Common myeloid progenitor, CD34-positive (primary cell): Measurements from ENCODE around the gene MYLK4.

Experiments used
- CTCF ChIA-PET: fragments of 350-600 bp; sonication (Branson Sonifier 250); formaldehyde crosslinking; loops from one replicate; lab custom pipeline; 2021; ENCODE audit warnings: antibody characterized with exemption; lab: Charles Lee
- POLR2A ChIA-PET: fragments of 350-600 bp; sonication (Branson Sonifier 250); formaldehyde crosslinking; loops from one replicate; lab custom pipeline; 2021; ENCODE audit warnings: antibody characterized with exemption; lab: Charles Lee
- DNase-seq, 3 donors: peaks; one replicate each; pipeline versions ENCODE4 v3.0.0 to v3.0.0-alpha.2; 2013
- H3K27ac ChIP-seq, 2 experiments: 1 replicate in 1 of 2; 2 replicates in 1 of 2; pipeline ENCODE4 v1.7.0; 2013; ENCODE audit warnings: inconsistent platforms in 2 of 2, low read length in 2 of 2, mild to moderate bottlenecking in 2 of 2, low read depth in 1 of 2, moderate library complexity in 1 of 2; ENCODE audit not compliant: severe bottlenecking in 2 of 2, insufficient read depth in 1 of 2, poor library complexity in 1 of 2
- H3K27me3 ChIP-seq, 5 experiments: replicated peaks in 2 of 5; 1 replicate in 3 of 5; 2 replicates in 2 of 5; pipeline versions ENCODE4 v1.6.1 to v1.7.0; 2013; ENCODE audit warnings: low read length in 4 of 5, mild to moderate bottlenecking in 2 of 5, moderate library complexity in 2 of 5, inconsistent platforms in 1 of 5; ENCODE audit not compliant: insufficient read depth in 5 of 5, control insufficient read depth in 4 of 5
- H3K36me3 ChIP-seq, 4 experiments: 1 replicate in 2 of 4; 2 replicates in 2 of 4; pipeline versions ENCODE4 v1.6.1 to v1.7.0; 2013; ENCODE audit warnings: low read length in 3 of 4, control low read depth in 1 of 4, mild to moderate bottlenecking in 1 of 4; ENCODE audit not compliant: control insufficient read depth in 4 of 4, insufficient read depth in 4 of 4
- H3K4me1 ChIP-seq, 4 experiments: 1 replicate in 3 of 4; 2 replicates in 1 of 4; pipeline versions ENCODE4 v1.6.1 to v1.7.1; 2013; ENCODE audit warnings: low read length in 3 of 4, mild to moderate bottlenecking in 3 of 4, control low read depth in 1 of 4, inconsistent platforms in 1 of 4, moderate library complexity in 1 of 4; ENCODE audit not compliant: control insufficient read depth in 4 of 4, insufficient read depth in 4 of 4; ENCODE audit errors: control extremely low read depth in 1 of 4
- H3K4me3 ChIP-seq, 7 experiments: 1 replicate in 4 of 7; 2 replicates in 3 of 7; pipeline versions ENCODE4 v1.5.1 to v1.7.0; 2013; ENCODE audit warnings: mild to moderate bottlenecking in 7 of 7, low read length in 6 of 7, moderate library complexity in 6 of 7, inconsistent platforms in 2 of 7, low read depth in 2 of 7, control low read depth in 1 of 7; ENCODE audit not compliant: insufficient read depth in 4 of 7, control insufficient read depth in 1 of 7; ENCODE audit errors: extremely low read depth in 1 of 7
- H3K9me3 ChIP-seq, 5 experiments: 1 replicate in 4 of 5; 2 replicates in 1 of 5; pipeline versions ENCODE4 v1.6.1 to v1.7.1; 2013; ENCODE audit warnings: low read length in 4 of 5, mild to moderate bottlenecking in 2 of 5, inconsistent platforms in 1 of 5, low read depth in 1 of 5, moderate library complexity in 1 of 5; ENCODE audit not compliant: control insufficient read depth in 4 of 5, insufficient read depth in 2 of 5; ENCODE audit errors: control extremely low read depth in 1 of 5
- WGBS: methylation state at CpG from one replicate; pipeline ENCODE4 v1.1.5; 2013; ENCODE audit not compliant: insufficient coverage; 5-methylcytosine and 5-hydroxymethylcytosine counted together

Gene MYLK4

DNA sequence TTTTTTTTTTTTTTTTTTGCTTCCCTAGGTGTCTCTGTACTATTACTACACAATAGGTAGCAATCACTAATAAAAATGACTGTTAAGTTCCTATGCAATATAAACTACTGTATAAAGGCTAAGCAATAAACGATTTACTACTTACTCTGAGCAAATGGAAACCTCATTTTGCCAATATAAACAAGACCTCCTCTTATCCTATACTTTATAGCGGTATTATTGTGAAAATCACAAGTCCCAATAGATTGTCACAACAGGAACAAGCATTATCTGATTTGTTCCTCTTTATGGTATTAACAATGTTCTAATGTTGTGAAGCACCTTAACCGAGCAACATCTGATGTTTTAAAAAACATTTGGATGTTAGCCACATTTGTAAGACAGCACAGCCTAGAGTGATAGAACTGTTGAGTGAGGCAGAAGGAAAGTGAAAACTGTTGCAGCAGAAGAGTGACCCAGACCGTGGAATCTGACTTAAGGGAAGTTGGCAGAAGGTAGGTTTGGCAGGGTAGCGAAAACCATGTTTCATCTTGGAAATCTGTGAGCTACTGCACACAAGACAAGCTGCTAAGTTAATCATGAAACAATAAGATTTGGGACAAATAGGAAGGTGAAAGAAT lies 94.2 kb downstream of the MYLK4 start:
- ChIA-PET CTCF (no interaction called here), POLR2A (no interaction called here)
- 88% methylated on average over 3 of the region's 5 CpGs for WGBS
- no peaks in the 10 kb centered on the region for H3K36me3 ChIP-seq
- peaks cover 0 to 6% (median 0%) of the 10 kb centered on the region in 5 experiments for H3K9me3 ChIP-seq
- H3K4me1 ChIP-seq = peaks cover 0 to 2% (median 0%) of the 10 kb centered on the region in 4 experiments
- no peaks in the 10 kb centered on the region for H3K27me3 ChIP-seq
- no peak overlapping the region for H3K27ac ChIP-seq
- DNase-seq = peak in 2 of 3 donors; percentile 18 to 33
- H3K4me3 ChIP-seq = no peak overlapping the region

DNA sequence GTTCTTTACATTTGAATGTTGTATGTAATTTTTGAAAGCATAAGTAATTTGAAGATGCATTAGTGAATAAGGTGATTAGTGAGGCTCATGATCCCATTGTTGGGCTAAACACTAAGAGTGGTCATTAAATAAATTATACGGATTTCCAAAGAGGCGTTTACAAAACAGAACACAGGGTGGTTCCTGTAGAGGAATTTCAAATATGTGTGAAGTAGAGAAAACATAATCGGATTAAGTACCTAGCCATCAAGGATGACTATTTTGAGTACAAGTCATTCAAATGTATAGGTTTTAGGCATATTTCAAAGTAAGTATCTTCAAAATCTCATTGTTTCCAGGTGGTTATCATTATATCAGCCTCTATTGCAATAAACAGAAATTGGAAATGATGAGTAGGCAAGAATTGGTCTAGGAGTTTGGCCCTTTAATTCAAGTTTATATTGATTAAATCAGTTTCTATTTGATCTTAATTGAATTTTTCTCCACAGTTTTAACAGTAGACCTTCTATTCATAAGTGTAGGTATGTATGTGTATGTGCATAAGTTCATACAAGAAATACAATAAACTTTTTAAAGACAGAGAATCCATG lies 94.8 kb downstream of the MYLK4 start:
- no peak for DNase-seq
- H3K27me3 ChIP-seq = no peaks in the 10 kb centered on the region
- H3K4me3 ChIP-seq = no peak overlapping the region
- H3K9me3 ChIP-seq = peaks cover 0 to 6% (median 0%) of the 10 kb centered on the region in 5 experiments
- ChIA-PET CTCF (no interaction called here), POLR2A (no interaction called here)
- H3K4me1 ChIP-seq = peaks cover 0 to 2% (median 0%) of the 10 kb centered on the region in 4 experiments
- no peaks in the 10 kb centered on the region for H3K36me3 ChIP-seq
- 100% methylated on average over 1 of the region's 3 CpGs for WGBS
- no peak overlapping the region for H3K27ac ChIP-seq

- Histone ChIP-seq H3K4me3 (no peak overlapping the region), H3K4me1 (no peaks in the 10 kb centered on the region), H3K9me3 (peaks cover 0 to 6% (median 0%) of the 10 kb centered on the region in 5 experiments), H3K36me3 (no peaks in the 10 kb centered on the region), H3K27ac (no peak overlapping the region), H3K27me3 (no peaks in the 10 kb centered on the region)
- DNase-seq = no peak
- POLR2A ChIA-PET = no interaction called here
- CTCF ChIA-PET = interaction anchor here (0.6 to 2.3 kb wide), 4 partner anchors 14 to 457 kb away, joined by 3 to 9 read pairs (median 4); no protein-coding TSS in a partner anchor
- 90% methylated on average over 1 of the region's 1 CpG for WGBS
Measured at GRCh38 chr6:2653369-2654032, 97.2 kb downstream of the MYLK4 start.

DNA sequence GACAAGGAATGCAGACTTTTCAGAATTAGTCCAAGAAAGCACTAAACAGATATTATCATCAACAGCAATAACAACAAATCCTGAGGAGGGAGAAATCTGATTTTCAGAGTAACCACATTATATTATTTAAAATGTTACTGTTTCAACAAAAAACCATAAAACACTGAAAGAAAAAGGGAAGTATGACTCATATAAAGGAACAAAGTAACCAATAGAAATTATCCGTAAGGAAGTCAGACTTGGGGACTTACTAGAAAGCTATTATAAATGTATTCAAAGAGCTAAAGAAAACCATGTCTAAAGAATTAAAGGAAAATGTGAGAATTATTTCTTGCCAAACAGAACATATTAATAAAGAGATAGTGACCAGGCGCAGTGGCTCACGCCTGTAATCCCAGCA lies 98.1 kb downstream of the MYLK4 start:
- Histone ChIP-seq H3K9me3 (peaks cover 0 to 6% (median 0%) of the 10 kb centered on the region in 5 experiments), H3K36me3 (no peaks in the 10 kb centered on the region), H3K27me3 (no peaks in the 10 kb centered on the region), H3K4me3 (no peak overlapping the region), H3K27ac (no peak overlapping the region), H3K4me1 (no peaks in the 10 kb centered on the region)
- DNase-seq = peak in 2 of 3 donors; percentile 12 to 23
- ChIA-PET POLR2A (no interaction called here), CTCF (interaction anchor here (0.6 to 2.3 kb wide), 3 partner anchors 13 to 1060 kb away, joined by 3 to 9 read pairs (median 4); no protein-coding TSS in a partner anchor)
- no CpG with 5 or more reads among the region's 3 CpGs for WGBS

DNA sequence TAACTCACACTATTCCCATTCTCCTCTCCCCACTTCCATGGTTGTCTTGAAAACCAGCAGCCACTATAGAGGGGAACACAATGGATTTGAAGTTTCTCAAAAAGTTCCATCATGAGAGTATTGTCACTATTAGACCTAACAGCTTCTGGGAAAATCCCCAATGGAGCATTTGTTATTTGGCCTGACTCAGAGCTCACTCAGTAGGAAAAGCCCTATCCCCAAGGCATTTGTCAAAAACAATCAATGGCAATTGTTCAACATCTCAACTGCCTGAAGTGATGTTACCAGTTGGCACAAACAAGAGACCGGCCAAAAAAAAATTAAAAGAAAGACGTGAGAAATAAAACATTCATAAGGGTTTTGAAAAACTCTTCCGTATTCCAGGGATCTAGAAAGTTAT lies 98.8 kb downstream of the MYLK4 start:
- Histone ChIP-seq H3K27me3 (no peaks in the 10 kb centered on the region), H3K9me3 (peaks cover 0 to 6% (median 0%) of the 10 kb centered on the region in 5 experiments), H3K4me1 (no peaks in the 10 kb centered on the region), H3K27ac (no peak overlapping the region), H3K4me3 (no peak overlapping the region), H3K36me3 (no peaks in the 10 kb centered on the region)
- ChIA-PET CTCF (interaction anchor here (0.6 to 1.1 kb wide), 2 partner anchors 12 to 1060 kb away, joined by 3 read pairs; no protein-coding TSS in a partner anchor), POLR2A (no interaction called here)
- no peak for DNase-seq
- WGBS = 96% methylated on average over 3 of the region's 3 CpGs

GRCh38 chr6:2651536-2651935 lies 99.2 kb downstream of the MYLK4 start:
- no peaks in the 10 kb centered on the region for H3K4me1 ChIP-seq
- H3K27ac ChIP-seq = no peak overlapping the region
- POLR2A ChIA-PET = no interaction called here
- CTCF ChIA-PET = interaction anchor here (1.1 kb wide), 1 partner anchor 12 kb away, joined by 3 read pairs; no protein-coding TSS in a partner anchor
- no peak overlapping the region for H3K4me3 ChIP-seq
- H3K9me3 ChIP-seq = peaks cover 0 to 6% (median 0%) of the 10 kb centered on the region in 5 experiments
- no peaks in the 10 kb centered on the region for H3K36me3 ChIP-seq
- H3K27me3 ChIP-seq = no peaks in the 10 kb centered on the region
- no peak for DNase-seq
- no CpG with 5 or more reads among the region's 1 CpG for WGBS
